ENCODE measurements around the gene BIRC2. TPM values are rescaled to one million over a fixed set of nuclear protein-coding genes. Genes with fewer than 3 reads are reported as not detected.

The BIRC2 gene
- total RNA-seq, 1 donor from 2014 or later = 52.1 TPM

GRCh38 chr11:102395720-102396393, 48.8 kb downstream of the BIRC2 start:
- no peak overlapping the region for H3K27ac ChIP-seq
- no peaks in the 10 kb centered on the region for H3K4me1 ChIP-seq
- no peak overlapping the region for H3K4me3 ChIP-seq
- no peaks in the 10 kb centered on the region for H3K9me3 ChIP-seq
- TF ChIP-seq POLR2AphosphoS5 (IDR thresholded peaks at IDR 0.05; ENCODE audit: insufficient read depth in 1 of 2, low read depth in 1 of 2) = no peak
- TF ChIP-seq, protein P1, sequence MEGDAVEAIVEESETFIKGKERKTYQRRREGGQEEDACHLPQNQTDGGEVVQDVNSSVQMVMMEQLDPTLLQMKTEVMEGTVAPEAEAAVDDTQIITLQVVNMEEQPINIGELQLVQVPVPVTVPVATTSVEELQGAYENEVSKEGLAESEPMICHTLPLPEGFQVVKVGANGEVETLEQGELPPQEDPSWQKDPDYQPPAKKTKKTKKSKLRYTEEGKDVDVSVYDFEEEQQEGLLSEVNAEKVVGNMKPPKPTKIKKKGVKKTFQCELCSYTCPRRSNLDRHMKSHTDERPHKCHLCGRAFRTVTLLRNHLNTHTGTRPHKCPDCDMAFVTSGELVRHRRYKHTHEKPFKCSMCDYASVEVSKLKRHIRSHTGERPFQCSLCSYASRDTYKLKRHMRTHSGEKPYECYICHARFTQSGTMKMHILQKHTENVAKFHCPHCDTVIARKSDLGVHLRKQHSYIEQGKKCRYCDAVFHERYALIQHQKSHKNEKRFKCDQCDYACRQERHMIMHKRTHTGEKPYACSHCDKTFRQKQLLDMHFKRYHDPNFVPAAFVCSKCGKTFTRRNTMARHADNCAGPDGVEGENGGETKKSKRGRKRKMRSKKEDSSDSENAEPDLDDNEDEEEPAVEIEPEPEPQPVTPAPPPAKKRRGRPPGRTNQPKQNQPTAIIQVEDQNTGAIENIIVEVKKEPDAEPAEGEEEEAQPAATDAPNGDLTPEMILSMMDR (IDR thresholded peaks at IDR 0.05) = no peak
- no peak for TF ChIP-seq POLR2A (IDR thresholded peaks at IDR 0.05)
- H3K36me3 ChIP-seq = peaks cover 0 to 30% of the 10 kb centered on the region in 2 donors
- DNase-seq (ENCODE audit: extremely low spot score in 2 of 2) = no peak
- intact Hi-C loops (cut with DNase I) = no loop called here
- no peaks in the 10 kb centered on the region for H3K27me3 ChIP-seq

DNA sequence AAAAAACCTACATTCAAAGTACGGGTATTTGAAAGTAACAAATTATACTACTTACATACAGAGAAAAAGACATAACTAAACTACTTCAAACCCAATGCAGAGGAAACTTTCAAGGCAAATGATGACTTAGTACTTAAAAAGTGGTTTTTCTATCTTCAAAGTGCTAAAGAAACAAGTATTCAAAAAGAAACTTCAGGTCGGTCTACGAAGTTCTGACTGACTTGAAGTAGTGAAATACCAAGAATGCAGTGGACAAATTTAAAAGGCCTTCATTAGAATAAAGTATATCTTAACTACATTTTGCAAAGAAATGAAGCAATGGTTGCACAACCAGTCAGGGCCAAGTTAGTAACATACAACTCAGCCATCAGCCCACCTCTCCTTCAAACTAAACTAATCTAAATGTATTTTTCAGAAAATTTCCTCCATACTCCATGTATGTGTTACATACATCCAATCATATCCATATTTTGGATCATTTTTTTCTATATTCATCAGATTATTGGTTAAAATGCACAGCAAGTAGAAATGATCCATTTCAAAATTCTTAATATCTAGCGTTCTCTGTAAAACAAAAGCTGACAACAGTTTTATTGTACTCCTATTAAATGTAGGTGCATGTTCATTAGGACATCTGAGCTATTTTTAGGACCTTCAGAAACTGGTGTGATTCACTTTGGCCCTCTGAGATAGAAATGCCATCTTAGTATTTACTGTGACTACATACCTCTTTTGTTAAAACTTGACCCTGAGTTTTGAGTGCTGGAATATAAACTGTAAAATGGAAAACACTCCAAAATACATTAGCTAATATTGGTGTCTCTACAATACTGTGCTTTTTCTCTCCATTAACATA, 49.9 kb downstream of the BIRC2 start:
- Histone ChIP-seq H3K9me3 (no peaks in the 10 kb centered on the region), H3K4me3 (no peak overlapping the region), H3K27me3 (no peaks in the 10 kb centered on the region), H3K27ac (no peak overlapping the region), H3K4me1 (no peaks in the 10 kb centered on the region), H3K36me3 (peaks cover 3 to 38% of the 10 kb centered on the region in 2 donors)
- TF ChIP-seq POLR2A (IDR thresholded peaks at IDR 0.05) (no peak), POLR2AphosphoS5 (IDR thresholded peaks at IDR 0.05; ENCODE audit: insufficient read depth in 1 of 2, low read depth in 1 of 2) (no peak)
- TF ChIP-seq, protein P1 (IDR thresholded peaks at IDR 0.05) = no peak
- intact Hi-C loops (cut with DNase I) = no loop called here
- no peak for DNase-seq (ENCODE audit: extremely low spot score in 2 of 2)

- TF ChIP-seq POLR2AphosphoS5 (IDR thresholded peaks at IDR 0.05; ENCODE audit: insufficient read depth in 1 of 2, low read depth in 1 of 2) = no peak
- TF ChIP-seq, protein P1 (IDR thresholded peaks at IDR 0.05) = no peak
- TF ChIP-seq POLR2A (IDR thresholded peaks at IDR 0.05) = no peak
- H3K9me3 ChIP-seq = no peaks in the 10 kb centered on the region
- H3K4me1 ChIP-seq = no peaks in the 10 kb centered on the region
- peaks cover 3 to 49% of the 10 kb centered on the region in 2 donors for H3K36me3 ChIP-seq
- intact Hi-C loops (cut with DNase I) = no loop called here
- H3K27me3 ChIP-seq = no peaks in the 10 kb centered on the region
- no peak overlapping the region for H3K27ac ChIP-seq
- no peak overlapping the region for H3K4me3 ChIP-seq
- no peak for DNase-seq (ENCODE audit: extremely low spot score in 2 of 2)
Measured at GRCh38 chr11:102398297-102398696, 51.3 kb downstream of the BIRC2 start.

GRCh38 chr11:102399189-102399588, 52.2 kb downstream of the BIRC2 start:
- Histone ChIP-seq H3K9me3 (no peaks in the 10 kb centered on the region), H3K27me3 (no peaks in the 10 kb centered on the region), H3K4me1 (no peaks in the 10 kb centered on the region), H3K4me3 (no peak overlapping the region), H3K27ac (no peak overlapping the region), H3K36me3 (peaks cover 3 to 49% of the 10 kb centered on the region in 2 donors)
- intact Hi-C loops (cut with DNase I) = no loop called here
- DNase-seq (ENCODE audit: extremely low spot score in 2 of 2) = no peak
- TF ChIP-seq POLR2AphosphoS5 (IDR thresholded peaks at IDR 0.05; ENCODE audit: insufficient read depth in 1 of 2, low read depth in 1 of 2) (no peak), POLR2A (IDR thresholded peaks at IDR 0.05) (no peak)
- TF ChIP-seq, protein P1 (IDR thresholded peaks at IDR 0.05) = no peak
